ENCODE results near the gene EWSR1. TPM values are rescaled to one million over a fixed set of nuclear protein-coding genes. Genes with fewer than 3 reads are reported as not detected.

EWSR1 gene
- total RNA-seq, 2 donors from 2014 or later: 197 to 225 TPM

GRCh38 chr22:29268511-29269229, 602 bp downstream of the EWSR1 start:
- TF ChIP-seq, protein P1, sequence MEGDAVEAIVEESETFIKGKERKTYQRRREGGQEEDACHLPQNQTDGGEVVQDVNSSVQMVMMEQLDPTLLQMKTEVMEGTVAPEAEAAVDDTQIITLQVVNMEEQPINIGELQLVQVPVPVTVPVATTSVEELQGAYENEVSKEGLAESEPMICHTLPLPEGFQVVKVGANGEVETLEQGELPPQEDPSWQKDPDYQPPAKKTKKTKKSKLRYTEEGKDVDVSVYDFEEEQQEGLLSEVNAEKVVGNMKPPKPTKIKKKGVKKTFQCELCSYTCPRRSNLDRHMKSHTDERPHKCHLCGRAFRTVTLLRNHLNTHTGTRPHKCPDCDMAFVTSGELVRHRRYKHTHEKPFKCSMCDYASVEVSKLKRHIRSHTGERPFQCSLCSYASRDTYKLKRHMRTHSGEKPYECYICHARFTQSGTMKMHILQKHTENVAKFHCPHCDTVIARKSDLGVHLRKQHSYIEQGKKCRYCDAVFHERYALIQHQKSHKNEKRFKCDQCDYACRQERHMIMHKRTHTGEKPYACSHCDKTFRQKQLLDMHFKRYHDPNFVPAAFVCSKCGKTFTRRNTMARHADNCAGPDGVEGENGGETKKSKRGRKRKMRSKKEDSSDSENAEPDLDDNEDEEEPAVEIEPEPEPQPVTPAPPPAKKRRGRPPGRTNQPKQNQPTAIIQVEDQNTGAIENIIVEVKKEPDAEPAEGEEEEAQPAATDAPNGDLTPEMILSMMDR (IDR thresholded peaks at IDR 0.05): no peak
- no peaks in the 10 kb centered on the region for H3K27me3 ChIP-seq (replicated peaks; ENCODE audit: insufficient read depth)
- peak overlapping the region; percentile 96 to 97 for H3K27ac ChIP-seq
- DNase-seq (ENCODE audit: low spot score) (no peak), ATAC-seq (ENCODE audit: insufficient number of reproducible peaks, low FRiP score, low read depth) (peak; percentile 16)
- H3K36me3 ChIP-seq: peaks cover 12% of the 10 kb centered on the region
- H3K9me3 ChIP-seq: no peaks in the 10 kb centered on the region
- peaks cover 39 to 55% of the 10 kb centered on the region in 2 donors for H3K4me1 ChIP-seq (ENCODE audit: control insufficient read depth in 1 of 2, low read depth in 2 of 2)
- H3K4me3 ChIP-seq: peak overlapping the region; percentile 92

- peaks cover 15% of the 10 kb centered on the region for H3K36me3 ChIP-seq
- H3K27me3 ChIP-seq (replicated peaks; ENCODE audit: insufficient read depth): no peaks in the 10 kb centered on the region
- H3K4me1 ChIP-seq (ENCODE audit: control insufficient read depth in 1 of 2, low read depth in 2 of 2): peaks cover 41 to 60% of the 10 kb centered on the region in 2 donors
- no peak for ATAC-seq (ENCODE audit: insufficient number of reproducible peaks, low FRiP score, low read depth)
- TF ChIP-seq, protein P1 (IDR thresholded peaks at IDR 0.05): no peak
- H3K27ac ChIP-seq: peak overlapping the region; percentile 96 to 97
- DNase-seq (ENCODE audit: low spot score): no peak
- no peaks in the 10 kb centered on the region for H3K9me3 ChIP-seq
- peak overlapping the region; percentile 92 for H3K4me3 ChIP-seq
Measured at GRCh38 chr22:29269230-29269604, 1.1 kb downstream of the EWSR1 start.

- Histone ChIP-seq H3K27me3 (replicated peaks; ENCODE audit: insufficient read depth) (no peaks in the 10 kb centered on the region), H3K4me1 (ENCODE audit: control insufficient read depth in 1 of 2, low read depth in 2 of 2) (peaks cover 41 to 67% of the 10 kb centered on the region in 2 donors), H3K36me3 (peaks cover 18% of the 10 kb centered on the region), H3K4me3 (peak overlapping the region; percentile 92), H3K9me3 (no peaks in the 10 kb centered on the region), H3K27ac (peak overlapping the region in 1 of 2 donors; percentile 97)
- ATAC-seq (ENCODE audit: insufficient number of reproducible peaks, low FRiP score, low read depth) (no peak), DNase-seq (ENCODE audit: low spot score) (no peak)
- TF ChIP-seq, protein P1 (IDR thresholded peaks at IDR 0.05): no peak
Measured at GRCh38 chr22:29269731-29270474, 1.8 kb downstream of the EWSR1 start.

- peaks cover 41 to 73% of the 10 kb centered on the region in 2 donors for H3K4me1 ChIP-seq (ENCODE audit: control insufficient read depth in 1 of 2, low read depth in 2 of 2)
- H3K4me3 ChIP-seq: peak overlapping the region; percentile 92
- TF ChIP-seq, protein P1 (IDR thresholded peaks at IDR 0.05): no peak
- no peak overlapping the region for H3K27ac ChIP-seq
- no peaks in the 10 kb centered on the region for H3K27me3 ChIP-seq (replicated peaks; ENCODE audit: insufficient read depth)
- ATAC-seq (ENCODE audit: insufficient number of reproducible peaks, low FRiP score, low read depth) (no peak), DNase-seq (ENCODE audit: low spot score) (no peak)
- no peaks in the 10 kb centered on the region for H3K9me3 ChIP-seq
- peaks cover 22% of the 10 kb centered on the region for H3K36me3 ChIP-seq
Measured at GRCh38 chr22:29270475-29271271, 2.6 kb downstream of the EWSR1 start.

- Histone ChIP-seq H3K4me1 (ENCODE audit: control insufficient read depth in 1 of 2, low read depth in 2 of 2) (peaks cover 29 to 75% of the 10 kb centered on the region in 2 donors), H3K9me3 (no peaks in the 10 kb centered on the region), H3K27me3 (replicated peaks; ENCODE audit: insufficient read depth) (no peaks in the 10 kb centered on the region), H3K27ac (no peak overlapping the region), H3K4me3 (no peak overlapping the region), H3K36me3 (peaks cover 32% of the 10 kb centered on the region)
- ATAC-seq (ENCODE audit: insufficient number of reproducible peaks, low FRiP score, low read depth) (no peak), DNase-seq (ENCODE audit: low spot score) (no peak)
- TF ChIP-seq, protein P1 (IDR thresholded peaks at IDR 0.05): no peak
Measured at GRCh38 chr22:29272624-29273023, 4.6 kb downstream of the EWSR1 start.

All from thoracic aorta (tissue), 2 donors.